A549 (cell line): Measurements from ENCODE around the gene CD99. TPM values are rescaled to one million over a fixed set of nuclear protein-coding genes. Genes with fewer than 3 reads are reported as not detected.
A peak's percentile ranks its signal among the peaks of the same experiment; 100 is the strongest.

Source experiments
- ATAC-seq, 2 experiments: fragments of 200-7000 bp in 1 of 2; fragments of >200 bp in 1 of 2; cut with Nextera tagmentation in 1 of 2; cut with Tn5 transposase in 1 of 2; 3 replicates each; pipeline versions ENCODE4 v1.8.0 to v1.9.1; 2018 to 2020; ENCODE audit warnings: mild to moderate bottlenecking in 1 of 2, moderate library complexity in 1 of 2
- CTCF ChIA-PET: fragments of 300-600 bp; sonication (Branson Sonifier 250); formaldehyde crosslinking; extraction: SDS; loops from one replicate; lab custom pipeline; 2021; ENCODE audit warnings: antibody characterized with exemption, inconsistent platforms; lab: Yijun Ruan, JAX
- POLR2A ChIA-PET: fragments of 350-600 bp; formaldehyde crosslinking; extraction: SDS; loops from one replicate; lab custom pipeline; 2021; ENCODE audit warnings: antibody characterized with exemption, inconsistent platforms; lab: Yijun Ruan, JAX
- DNase-seq, 2 experiments: peaks; one replicate each; pipeline versions ENCODE4 v3.0.0 to v3.0.0-alpha.2; 2011 to 2016; ENCODE audit warnings: low read depth in 1 of 2, low spot score in 1 of 2
- FAIRE-seq: peaks from 2 replicates; lab custom pipeline; 2011; peaks lifted over from hg19 to GRCh38; lab: Jason Lieb, UNC
- H3K27ac ChIP-seq, 2 experiments: fragments of >200 bp; sonication (Bioruptor Twin); formaldehyde crosslinking; 3 replicates each; pipeline ENCODE4 v1.5.1; 2016 to 2017
- H3K4me1 ChIP-seq: fragments of >200 bp; sonication (Bioruptor Twin); formaldehyde crosslinking; 3 replicates; pipeline ENCODE4 v1.6.1; 2016
- H3K4me2 ChIP-seq: fragments of >200 bp; sonication (Bioruptor Twin); formaldehyde crosslinking; 3 replicates; pipeline ENCODE4 v1.6.1; 2016
- H3K4me3 ChIP-seq: fragments of >200 bp; sonication (Bioruptor Twin); formaldehyde crosslinking; 3 replicates; pipeline ENCODE4 v1.5.1; 2016
- H3K9me3 ChIP-seq: fragments of >200 bp; sonication (Bioruptor Twin); formaldehyde crosslinking; 3 replicates; pipeline ENCODE4 v1.6.1; 2016
- EHMT2 ChIP-seq: fragments of 200-600 bp; sonication (generic); IDR thresholded peaks from 2 replicates; pipeline ENCODE4 v1.6.1; 2016; ENCODE audit warnings: antibody characterized with exemption, low read depth, mild to moderate bottlenecking, moderate library complexity
- FOSB ChIP-seq: fragments of 250-450 bp; sonication (Bioruptor Pico); IDR thresholded peaks from 2 replicates; pipeline ENCODE4 v1.5.0; 2020; ENCODE audit warnings: mild to moderate bottlenecking, moderate library complexity
- HES2 ChIP-seq: fragments of >200 bp; sonication (Bioruptor Twin); formaldehyde crosslinking; IDR thresholded peaks from 2 replicates; pipeline ENCODE4 v1.6.1; 2016
- HOXA7 ChIP-seq: fragments of 250-450 bp; sonication (Bioruptor Pico); IDR thresholded peaks from 2 replicates; pipeline ENCODE4 v1.5.0; 2020; ENCODE audit warnings: mild to moderate bottlenecking, moderate library complexity
- JUN ChIP-seq, 2 experiments: fragments of >200 bp; sonication (Bioruptor Twin); formaldehyde crosslinking; IDR thresholded peaks; 2 replicates in 1 of 2; 3 replicates in 1 of 2; pipeline ENCODE4 v1.6.1; 2016 to 2017
- MAZ ChIP-seq: fragments of 150-350 bp; IDR thresholded peaks from 2 replicates; pipeline ENCODE4 v1.6.1; 2014; ENCODE audit warnings: antibody characterized with exemption, low read depth, low read length, borderline replicate concordance
- NFE2L2 ChIP-seq: fragments of 150-350 bp; conservative IDR thresholded peaks from 2 replicates; pipeline ENCODE4 v1.6.1; 2014; ENCODE audit warnings: low read length
- NPAS2 ChIP-seq: fragments of 250-450 bp; sonication (Bioruptor Pico); IDR thresholded peaks from 2 replicates; pipeline ENCODE4 v1.8.0; 2022; ENCODE audit warnings: mild to moderate bottlenecking, moderate library complexity, borderline replicate concordance
- RARB ChIP-seq: fragments of 250-450 bp; sonication (Bioruptor Pico); IDR thresholded peaks from 2 replicates; pipeline ENCODE4 v1.8.0; 2021; ENCODE audit warnings: mild to moderate bottlenecking, moderate library complexity
- TP53 ChIP-seq: fragments of 250-450 bp; sonication (Bioruptor Pico); IDR thresholded peaks from 2 replicates; pipeline ENCODE4 v1.5.0; 2021; ENCODE audit warnings: mild to moderate bottlenecking, moderate library complexity
- ZC3H11A ChIP-seq: fragments of 450-650 bp; IDR thresholded peaks from 2 replicates; pipeline ENCODE4 v1.6.1; 2014; ENCODE audit warnings: antibody characterized with exemption, mild to moderate bottlenecking
- ZSCAN20 ChIP-seq: fragments of 250-450 bp; sonication (Bioruptor Pico); IDR thresholded peaks from 2 replicates; pipeline ENCODE4 v1.8.0; 2022; ENCODE audit warnings: mild to moderate bottlenecking, moderate library complexity
- WGBS: methylation state at CpG from one replicate; pipeline ENCODE4 v1.1.6; 2017; ENCODE audit errors: missing lambda C conversion rate; 5-methylcytosine and 5-hydroxymethylcytosine counted together
- polyA plus RNA-seq, 4 experiments: library from polyadenylated mRNA; depleted of rRNA in 3 of 4; stranded (reverse); fragments of >200 nt; fragmentation: RNase III in 1 of 4; extraction: RNeasy Plus Mini Kit Qiagen cat#74134 plus additional on column Dnase treatment in 1 of 4; gene quantifications; 2 replicates in 3 of 4; 3 replicates in 1 of 4; pipeline ENCODE4 v1.2.3, GENCODE V29; 2011 to 2017
- TF ChIP-seq, protein P1 (sequence below): fragments of 200-600 bp; sonication (generic); IDR thresholded peaks from 2 replicates; pipeline ENCODE4 v1.6.1; 2016; ENCODE audit warnings: antibody characterized with exemption, mild to moderate bottlenecking, moderate library complexity
- TF ChIP-seq, protein P2 (sequence below): fragments of 450-650 bp; IDR thresholded peaks from 2 replicates; pipeline ENCODE4 v1.6.1; 2014; ENCODE audit warnings: antibody characterized with exemption
- TF ChIP-seq, protein P3 (sequence below): fragments of >200 bp; sonication (Bioruptor Twin); formaldehyde crosslinking; IDR thresholded peaks from 3 replicates; pipeline ENCODE4 v1.5.1; 2016
- TF ChIP-seq, protein P4 (sequence below): fragments of 150-350 bp; IDR thresholded peaks from 2 replicates; pipeline ENCODE4 v1.6.1; 2014; ENCODE audit warnings: low read depth, mild to moderate bottlenecking, low read length

CD99 gene
- polyA plus RNA-seq, 2 of the 4 experiments (the other 2 are of a cell fraction): 136 to 172 TPM

GRCh38 chrX:2708592-2709188, 17.6 kb downstream of the CD99 start (continued):
- TF ChIP-seq, protein P1, sequence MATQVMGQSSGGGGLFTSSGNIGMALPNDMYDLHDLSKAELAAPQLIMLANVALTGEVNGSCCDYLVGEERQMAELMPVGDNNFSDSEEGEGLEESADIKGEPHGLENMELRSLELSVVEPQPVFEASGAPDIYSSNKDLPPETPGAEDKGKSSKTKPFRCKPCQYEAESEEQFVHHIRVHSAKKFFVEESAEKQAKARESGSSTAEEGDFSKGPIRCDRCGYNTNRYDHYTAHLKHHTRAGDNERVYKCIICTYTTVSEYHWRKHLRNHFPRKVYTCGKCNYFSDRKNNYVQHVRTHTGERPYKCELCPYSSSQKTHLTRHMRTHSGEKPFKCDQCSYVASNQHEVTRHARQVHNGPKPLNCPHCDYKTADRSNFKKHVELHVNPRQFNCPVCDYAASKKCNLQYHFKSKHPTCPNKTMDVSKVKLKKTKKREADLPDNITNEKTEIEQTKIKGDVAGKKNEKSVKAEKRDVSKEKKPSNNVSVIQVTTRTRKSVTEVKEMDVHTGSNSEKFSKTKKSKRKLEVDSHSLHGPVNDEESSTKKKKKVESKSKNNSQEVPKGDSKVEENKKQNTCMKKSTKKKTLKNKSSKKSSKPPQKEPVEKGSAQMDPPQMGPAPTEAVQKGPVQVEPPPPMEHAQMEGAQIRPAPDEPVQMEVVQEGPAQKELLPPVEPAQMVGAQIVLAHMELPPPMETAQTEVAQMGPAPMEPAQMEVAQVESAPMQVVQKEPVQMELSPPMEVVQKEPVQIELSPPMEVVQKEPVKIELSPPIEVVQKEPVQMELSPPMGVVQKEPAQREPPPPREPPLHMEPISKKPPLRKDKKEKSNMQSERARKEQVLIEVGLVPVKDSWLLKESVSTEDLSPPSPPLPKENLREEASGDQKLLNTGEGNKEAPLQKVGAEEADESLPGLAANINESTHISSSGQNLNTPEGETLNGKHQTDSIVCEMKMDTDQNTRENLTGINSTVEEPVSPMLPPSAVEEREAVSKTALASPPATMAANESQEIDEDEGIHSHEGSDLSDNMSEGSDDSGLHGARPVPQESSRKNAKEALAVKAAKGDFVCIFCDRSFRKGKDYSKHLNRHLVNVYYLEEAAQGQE: no peak
- TF ChIP-seq HOXA7 (CRISPR knock-in tag) (no peak), FOSB (CRISPR knock-in tag) (no peak), JUN (IDR thresholded peaks at IDR 0.05) (no peak), ZC3H11A (no peak)
- TF ChIP-seq, protein P2, sequence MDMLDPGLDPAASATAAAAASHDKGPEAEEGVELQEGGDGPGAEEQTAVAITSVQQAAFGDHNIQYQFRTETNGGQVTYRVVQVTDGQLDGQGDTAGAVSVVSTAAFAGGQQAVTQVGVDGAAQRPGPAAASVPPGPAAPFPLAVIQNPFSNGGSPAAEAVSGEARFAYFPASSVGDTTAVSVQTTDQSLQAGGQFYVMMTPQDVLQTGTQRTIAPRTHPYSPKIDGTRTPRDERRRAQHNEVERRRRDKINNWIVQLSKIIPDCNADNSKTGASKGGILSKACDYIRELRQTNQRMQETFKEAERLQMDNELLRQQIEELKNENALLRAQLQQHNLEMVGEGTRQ: no peak

- ChIA-PET POLR2A (no interaction called here), CTCF (no interaction called here)
- WGBS: 81% methylated on average over 9 of the region's 9 CpGs
Observed at GRCh38 chrX:2709556-2709955, 18.5 kb downstream of the CD99 start.

More at GRCh38 chrX:2709556-2709955, 18.5 kb downstream of the CD99 start:
- Histone ChIP-seq H3K27ac (peak overlapping the region; percentile 80 to 84), H3K9me3 (no peaks in the 10 kb centered on the region), H3K4me3 (peak overlapping the region; percentile 29), H3K4me2 (peak overlapping the region; percentile 87), H3K4me1 (peaks cover 56% of the 10 kb centered on the region)
- FAIRE-seq (no peak), ATAC-seq (no peak), DNase-seq (no peak)
- no peak for TF ChIP-seq EHMT2
- TF ChIP-seq, protein P3, sequence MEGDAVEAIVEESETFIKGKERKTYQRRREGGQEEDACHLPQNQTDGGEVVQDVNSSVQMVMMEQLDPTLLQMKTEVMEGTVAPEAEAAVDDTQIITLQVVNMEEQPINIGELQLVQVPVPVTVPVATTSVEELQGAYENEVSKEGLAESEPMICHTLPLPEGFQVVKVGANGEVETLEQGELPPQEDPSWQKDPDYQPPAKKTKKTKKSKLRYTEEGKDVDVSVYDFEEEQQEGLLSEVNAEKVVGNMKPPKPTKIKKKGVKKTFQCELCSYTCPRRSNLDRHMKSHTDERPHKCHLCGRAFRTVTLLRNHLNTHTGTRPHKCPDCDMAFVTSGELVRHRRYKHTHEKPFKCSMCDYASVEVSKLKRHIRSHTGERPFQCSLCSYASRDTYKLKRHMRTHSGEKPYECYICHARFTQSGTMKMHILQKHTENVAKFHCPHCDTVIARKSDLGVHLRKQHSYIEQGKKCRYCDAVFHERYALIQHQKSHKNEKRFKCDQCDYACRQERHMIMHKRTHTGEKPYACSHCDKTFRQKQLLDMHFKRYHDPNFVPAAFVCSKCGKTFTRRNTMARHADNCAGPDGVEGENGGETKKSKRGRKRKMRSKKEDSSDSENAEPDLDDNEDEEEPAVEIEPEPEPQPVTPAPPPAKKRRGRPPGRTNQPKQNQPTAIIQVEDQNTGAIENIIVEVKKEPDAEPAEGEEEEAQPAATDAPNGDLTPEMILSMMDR: no peak
- no peak for TF ChIP-seq ZSCAN20 (CRISPR knock-in tag)
- TF ChIP-seq RARB (CRISPR knock-in tag): no peak
- TF ChIP-seq TP53 (CRISPR knock-in tag): no peak
- TF ChIP-seq, protein P4, sequence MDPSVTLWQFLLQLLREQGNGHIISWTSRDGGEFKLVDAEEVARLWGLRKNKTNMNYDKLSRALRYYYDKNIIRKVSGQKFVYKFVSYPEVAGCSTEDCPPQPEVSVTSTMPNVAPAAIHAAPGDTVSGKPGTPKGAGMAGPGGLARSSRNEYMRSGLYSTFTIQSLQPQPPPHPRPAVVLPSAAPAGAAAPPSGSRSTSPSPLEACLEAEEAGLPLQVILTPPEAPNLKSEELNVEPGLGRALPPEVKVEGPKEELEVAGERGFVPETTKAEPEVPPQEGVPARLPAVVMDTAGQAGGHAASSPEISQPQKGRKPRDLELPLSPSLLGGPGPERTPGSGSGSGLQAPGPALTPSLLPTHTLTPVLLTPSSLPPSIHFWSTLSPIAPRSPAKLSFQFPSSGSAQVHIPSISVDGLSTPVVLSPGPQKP: no peak
- no peak for TF ChIP-seq ZC3H11A
- no peak for TF ChIP-seq NPAS2 (CRISPR knock-in tag)
- no peak for TF ChIP-seq MAZ
- no peak for TF ChIP-seq HES2
- no peak for TF ChIP-seq NFE2L2
